Vagina (tissue), 2 donors: Measurements from ENCODE around the gene UST. TPM values are rescaled to one million over a fixed set of nuclear protein-coding genes. Genes with fewer than 3 reads are reported as not detected.
A peak's percentile ranks its signal among the peaks of the same experiment; 100 is the strongest.

Experiments
- DNase-seq, 2 donors: peaks; one replicate each; pipeline ENCODE4 v3.0.0-alpha.2; 2017; ENCODE audit errors: extremely low spot score in 2 of 2
- H3K27ac ChIP-seq: fragments of 200-600 bp; sonication (generic); one replicate; pipeline ENCODE4 v1.5.1; 2019
- H3K27me3 ChIP-seq: fragments of 200-600 bp; sonication (generic); one replicate; pipeline ENCODE4 v1.5.1; 2019
- H3K36me3 ChIP-seq, 2 donors: fragments of 200-600 bp; sonication (generic); one replicate each; pipeline ENCODE4 v1.5.1; 2017 to 2019
- H3K4me1 ChIP-seq: fragments of 200-600 bp; sonication (generic); one replicate; pipeline ENCODE4 v1.5.1; 2019
- H3K4me3 ChIP-seq, 2 donors: fragments of 200-600 bp; sonication (generic); 1 replicate in 1 of 2; 2 replicates in 1 of 2; pipeline ENCODE4 v1.5.1; 2016 to 2019
- H3K9me3 ChIP-seq: fragments of 200-600 bp; sonication (generic); one replicate; pipeline ENCODE4 v1.5.1; 2019
- CTCF ChIP-seq, 3 experiments: fragments of 450-650 bp in 2 of 3; fragments of 200-600 bp in 1 of 3; sonication (generic) in 1 of 3; IDR thresholded peaks; one replicate each; pipeline ENCODE4 v1.5.1; 2017 to 2019; ENCODE audit warnings: antibody characterized with exemption in 3 of 3, mild to moderate bottlenecking in 2 of 3, moderate library complexity in 2 of 3
- POLR2A ChIP-seq, 2 donors: fragments of 450-650 bp; IDR thresholded peaks; one replicate each; pipeline ENCODE4 v1.6.1; 2017; ENCODE audit warnings: antibody characterized with exemption in 2 of 2, mild to moderate bottlenecking in 2 of 2, moderate library complexity in 2 of 2
- POLR2AphosphoS5 ChIP-seq, 2 donors: sonication (generic); formaldehyde crosslinking; IDR thresholded peaks; one replicate each; pipeline ENCODE4 v1.9.0; 2017; ENCODE audit warnings: antibody characterized with exemption in 2 of 2, mild to moderate bottlenecking in 2 of 2, low read depth in 1 of 2; ENCODE audit not compliant: insufficient read depth in 1 of 2
- intact Hi-C: fragments of 100-400 bp; cut with DNase I; formaldehyde crosslinking; loops from one replicate; pipeline ENCODE4 v1.15.1; 2023
- total RNA-seq: library from RNA; depleted of rRNA; stranded (reverse); fragments of >200 nt; gene quantifications from one replicate; pipeline ENCODE4 v1.2.3, GENCODE V29; 2016

Gene UST
- total RNA-seq, 1 donor from 2014 or later = 14.2 TPM

- Histone ChIP-seq H3K27me3 (no peaks in the 10 kb centered on the region), H3K27ac (peak overlapping the region; percentile 61), H3K4me1 (peaks cover 13% of the 10 kb centered on the region), H3K4me3 (peak overlapping the region; percentile 27 to 38), H3K9me3 (no peaks in the 10 kb centered on the region), H3K36me3 (no peaks in the 10 kb centered on the region)
- intact Hi-C loops = no loop called here
- DNase-seq = no peak
- TF ChIP-seq POLR2AphosphoS5 (IDR thresholded peaks at IDR 0.05; ENCODE audit: insufficient read depth in 1 of 2, low read depth in 1 of 2) = no peak
- no peak for TF ChIP-seq POLR2A (IDR thresholded peaks at IDR 0.05)
- no peak for TF ChIP-seq CTCF (IDR thresholded peaks at IDR 0.05)
These were observed 46.0 kb upstream of the UST start for GRCh38 chr6:148700741-148701311.

- peak overlapping the region; percentile 61 for H3K27ac ChIP-seq
These were observed 45.5 kb upstream of the UST start for GRCh38 chr6:148701375-148701774.

GRCh38 chr6:148703900-148704299 lies 42.9 kb upstream of the UST start:
- Histone ChIP-seq H3K4me1 (peaks cover 17% of the 10 kb centered on the region), H3K4me3 (no peak overlapping the region), H3K27me3 (no peaks in the 10 kb centered on the region), H3K36me3 (no peaks in the 10 kb centered on the region), H3K27ac (no peak overlapping the region), H3K9me3 (no peaks in the 10 kb centered on the region)
- DNase-seq = no peak
- TF ChIP-seq POLR2A (IDR thresholded peaks at IDR 0.05) (no peak), POLR2AphosphoS5 (IDR thresholded peaks at IDR 0.05; ENCODE audit: insufficient read depth in 1 of 2, low read depth in 1 of 2) (no peak), CTCF (IDR thresholded peaks at IDR 0.05) (no peak)
- intact Hi-C loops = no loop called here

More at GRCh38 chr6:148701375-148701774, 45.5 kb upstream of the UST start:
- no peak for TF ChIP-seq CTCF (IDR thresholded peaks at IDR 0.05)
- TF ChIP-seq POLR2AphosphoS5 (IDR thresholded peaks at IDR 0.05; ENCODE audit: insufficient read depth in 1 of 2, low read depth in 1 of 2) = no peak
- no peak for TF ChIP-seq POLR2A (IDR thresholded peaks at IDR 0.05)
- DNase-seq = no peak
- H3K9me3 ChIP-seq = no peaks in the 10 kb centered on the region
- H3K4me3 ChIP-seq = no peak overlapping the region
- intact Hi-C loops = no loop called here
- H3K27me3 ChIP-seq = no peaks in the 10 kb centered on the region
- no peaks in the 10 kb centered on the region for H3K36me3 ChIP-seq
- peaks cover 13% of the 10 kb centered on the region for H3K4me1 ChIP-seq

GRCh38 chr6:148704400-148705246 lies 42.2 kb upstream of the UST start:
- no peaks in the 10 kb centered on the region for H3K9me3 ChIP-seq
- H3K4me1 ChIP-seq = peaks cover 23% of the 10 kb centered on the region
- H3K4me3 ChIP-seq = no peak overlapping the region
- no peaks in the 10 kb centered on the region for H3K36me3 ChIP-seq
- no peak overlapping the region for H3K27ac ChIP-seq
- no peaks in the 10 kb centered on the region for H3K27me3 ChIP-seq
- intact Hi-C loops = no loop called here
- no peak for TF ChIP-seq POLR2AphosphoS5 (IDR thresholded peaks at IDR 0.05; ENCODE audit: insufficient read depth in 1 of 2, low read depth in 1 of 2)
- no peak for TF ChIP-seq CTCF (IDR thresholded peaks at IDR 0.05)
- TF ChIP-seq POLR2A (IDR thresholded peaks at IDR 0.05) = no peak
- DNase-seq = no peak

GRCh38 chr6:148708707-148709106 lies 38.1 kb upstream of the UST start:
- TF ChIP-seq POLR2AphosphoS5 (IDR thresholded peaks at IDR 0.05; ENCODE audit: insufficient read depth in 1 of 2, low read depth in 1 of 2) (no peak), CTCF (IDR thresholded peaks at IDR 0.05) (no peak), POLR2A (IDR thresholded peaks at IDR 0.05) (no peak)
- peaks cover 11% of the 10 kb centered on the region for H3K4me1 ChIP-seq
- no peaks in the 10 kb centered on the region for H3K36me3 ChIP-seq
- H3K4me3 ChIP-seq = no peak overlapping the region
- H3K9me3 ChIP-seq = no peaks in the 10 kb centered on the region
- no peak for DNase-seq
- intact Hi-C loops = no loop called here
- no peaks in the 10 kb centered on the region for H3K27me3 ChIP-seq
- peak overlapping the region; percentile 53 for H3K27ac ChIP-seq
